HG03159 (cell line): ENCODE results near the gene OR52M1.
A peak's percentile ranks its signal among the peaks of the same experiment; 100 is the strongest.
"Not testable (repeated sequence)": the region's sequence is repeated elsewhere in the genome, so short reads cannot be mapped to it uniquely, and the experiment has no call there.

ENCODE experiments used
- ATAC-seq: cut with Tn5 transposase; IDR thresholded peaks from one replicate; pipeline ENCODE4 v1.9.1; 2021; ENCODE audit warnings: mild to moderate bottlenecking, moderate library complexity; ENCODE audit not compliant: unreplicated experiment

The OR52M1 gene, protein sequence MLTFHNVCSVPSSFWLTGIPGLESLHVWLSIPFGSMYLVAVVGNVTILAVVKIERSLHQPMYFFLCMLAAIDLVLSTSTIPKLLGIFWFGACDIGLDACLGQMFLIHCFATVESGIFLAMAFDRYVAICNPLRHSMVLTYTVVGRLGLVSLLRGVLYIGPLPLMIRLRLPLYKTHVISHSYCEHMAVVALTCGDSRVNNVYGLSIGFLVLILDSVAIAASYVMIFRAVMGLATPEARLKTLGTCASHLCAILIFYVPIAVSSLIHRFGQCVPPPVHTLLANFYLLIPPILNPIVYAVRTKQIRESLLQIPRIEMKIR

DNA sequence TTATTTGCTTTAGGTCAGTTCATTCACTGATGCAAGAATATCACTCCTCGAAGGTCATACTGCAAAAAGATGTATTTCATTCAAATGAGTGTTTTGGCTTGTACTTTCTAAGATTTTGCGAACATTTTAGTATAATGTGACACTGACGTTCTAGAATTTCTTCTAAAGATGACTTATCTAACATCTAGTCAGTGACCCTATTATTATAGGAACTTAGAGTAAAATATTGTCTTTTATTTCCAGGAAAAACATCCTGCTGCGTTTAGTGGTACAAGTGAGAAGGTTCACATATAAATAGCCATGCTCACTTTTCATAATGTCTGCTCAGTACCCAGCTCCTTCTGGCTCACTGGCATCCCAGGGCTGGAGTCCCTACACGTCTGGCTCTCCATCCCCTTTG, at the start of gene OR52M1:
TSS of gene OR52M1 (plus strand) at position 301 of the 400 bp plus-strand sequence. CDS start at position 301, 0 bp downstream.
- ATAC-seq: no peak

DNA sequence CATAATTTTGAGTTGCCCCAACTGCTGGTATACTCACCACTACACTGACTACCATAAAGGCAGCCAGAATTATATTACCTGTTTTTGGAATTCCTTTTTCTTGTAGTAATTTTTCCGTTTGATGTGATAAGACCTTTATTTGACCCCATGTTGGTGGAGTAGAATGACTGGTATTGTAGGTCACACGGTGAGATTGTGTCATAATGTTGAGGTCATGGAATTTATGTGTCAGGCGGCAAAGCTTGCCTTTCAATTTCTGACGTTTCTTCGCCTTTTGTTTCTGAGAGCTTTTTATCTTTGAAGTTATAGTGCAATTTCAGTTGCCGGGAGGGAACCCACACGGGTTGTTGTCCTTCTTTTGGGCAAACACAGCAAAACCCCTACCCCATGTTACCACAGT, 49.5 kb upstream of the OR52M1 start:
- no peak for ATAC-seq

DNA sequence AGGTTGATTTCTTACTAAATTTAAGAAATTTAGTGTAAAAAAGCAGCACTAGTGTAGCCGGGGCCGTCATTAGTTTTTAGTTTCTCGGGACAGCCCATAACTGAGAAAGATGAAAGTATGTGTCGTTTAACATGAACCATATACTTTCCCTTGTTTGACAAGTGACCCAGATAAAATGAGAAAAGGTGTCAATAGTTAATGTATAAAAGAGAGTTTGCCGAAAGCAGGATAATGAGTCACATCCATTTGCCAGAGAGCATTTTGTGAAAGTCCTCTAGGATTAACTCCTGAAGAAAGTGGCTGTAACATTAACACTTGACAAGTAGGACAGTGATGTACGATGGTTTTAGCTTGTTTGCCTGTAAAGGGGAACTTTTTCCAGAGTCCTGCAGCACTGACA, 49.0 kb upstream of the OR52M1 start:
- no peak for ATAC-seq

DNA sequence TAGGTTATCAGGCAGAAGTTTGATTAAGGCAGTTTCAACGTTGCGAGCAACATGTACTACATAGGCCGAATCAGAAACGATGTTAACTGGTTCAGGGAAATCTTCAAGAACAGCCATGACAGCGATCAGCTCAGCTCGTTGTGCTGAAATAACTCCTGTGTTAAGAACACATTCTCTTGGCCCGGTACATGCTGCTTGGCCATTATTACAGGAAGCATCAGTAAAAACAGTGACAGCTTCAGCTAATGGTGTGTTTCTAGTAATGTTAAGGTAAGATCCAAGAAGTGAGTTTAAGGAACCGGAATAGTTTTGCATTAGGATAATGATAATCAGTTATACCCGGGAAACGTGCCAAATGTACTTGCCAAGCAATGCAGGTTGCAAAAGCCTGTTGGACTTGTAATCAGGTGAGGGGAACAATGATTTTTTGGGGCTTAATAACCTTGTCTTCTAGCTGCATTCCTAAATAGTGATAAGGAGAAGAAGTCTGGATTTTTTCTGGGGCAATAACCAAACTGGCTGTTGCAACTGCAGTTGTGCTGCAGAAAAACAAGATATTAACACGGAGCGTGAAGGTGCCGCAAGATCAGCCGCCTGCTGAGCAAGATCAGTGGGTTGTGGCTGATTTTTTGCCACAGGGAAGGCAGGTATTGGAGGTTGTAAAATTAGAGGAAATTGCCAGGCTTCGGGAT, 48.3 kb upstream of the OR52M1 start:
- ATAC-seq: no peak

DNA sequence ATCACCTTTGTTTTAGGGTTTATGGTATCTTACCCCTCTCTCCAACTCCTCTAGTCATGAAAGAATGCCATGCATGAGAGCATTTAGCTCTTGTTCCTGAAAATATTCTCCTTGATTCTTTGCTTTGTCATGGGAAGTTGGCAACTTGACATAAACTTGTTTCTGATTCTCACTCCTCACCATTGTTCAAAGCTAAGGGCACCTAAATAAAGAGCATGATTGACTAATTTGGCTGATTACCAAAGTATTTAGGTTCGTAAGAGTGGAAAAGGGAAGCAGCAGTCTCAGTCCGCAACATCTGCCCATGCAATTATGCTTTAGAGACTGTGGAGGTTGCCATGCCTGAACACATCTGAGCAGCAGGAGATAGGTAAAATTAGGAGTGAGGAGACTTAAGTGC, 36.1 kb upstream of the OR52M1 start:
- ATAC-seq: no peak

DNA sequence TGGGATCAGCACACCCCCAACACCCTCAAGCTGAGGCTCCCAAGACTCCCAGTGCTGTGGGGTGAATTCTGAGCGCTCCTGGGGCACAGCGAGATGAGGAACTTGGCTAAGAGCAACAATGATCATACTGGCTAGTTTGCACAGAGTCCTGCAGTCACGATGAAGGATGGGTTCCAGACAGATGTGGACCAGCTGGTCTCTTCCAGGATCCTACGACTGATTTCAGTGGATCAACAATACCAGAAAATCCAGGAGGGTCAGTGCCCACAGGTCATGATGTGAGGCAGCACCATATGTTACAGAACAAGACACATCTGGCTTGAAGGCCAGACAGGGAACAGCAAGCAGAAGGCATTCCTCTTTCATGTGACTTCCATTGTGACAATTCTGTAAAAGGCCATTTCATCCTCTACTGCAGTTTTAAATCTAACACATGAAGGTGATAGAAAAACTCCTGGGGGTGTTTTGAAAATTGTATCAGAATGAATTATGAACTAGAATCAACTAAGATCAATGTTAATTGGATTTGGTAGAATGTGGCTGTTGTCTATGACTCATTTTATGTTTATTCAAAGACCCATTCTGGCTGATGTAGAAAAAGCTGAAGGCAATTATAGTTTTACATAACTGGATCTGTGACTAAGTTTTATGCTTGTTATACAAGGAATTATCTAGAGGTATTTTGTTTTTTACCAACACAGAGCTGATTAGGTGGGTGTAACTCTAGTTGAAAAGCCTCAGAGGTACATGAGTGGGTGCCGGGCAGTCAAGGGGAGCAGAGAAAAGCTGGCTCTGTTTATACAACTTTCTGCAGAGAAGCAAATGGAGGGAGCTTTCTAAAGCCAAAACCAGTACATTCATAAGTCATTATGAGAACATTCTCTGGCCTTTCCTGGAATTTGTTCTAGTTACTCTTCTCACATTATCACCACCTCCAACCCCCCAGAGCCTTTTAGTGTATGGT, 33.4 kb upstream of the OR52M1 start:
- ATAC-seq: no peak

DNA sequence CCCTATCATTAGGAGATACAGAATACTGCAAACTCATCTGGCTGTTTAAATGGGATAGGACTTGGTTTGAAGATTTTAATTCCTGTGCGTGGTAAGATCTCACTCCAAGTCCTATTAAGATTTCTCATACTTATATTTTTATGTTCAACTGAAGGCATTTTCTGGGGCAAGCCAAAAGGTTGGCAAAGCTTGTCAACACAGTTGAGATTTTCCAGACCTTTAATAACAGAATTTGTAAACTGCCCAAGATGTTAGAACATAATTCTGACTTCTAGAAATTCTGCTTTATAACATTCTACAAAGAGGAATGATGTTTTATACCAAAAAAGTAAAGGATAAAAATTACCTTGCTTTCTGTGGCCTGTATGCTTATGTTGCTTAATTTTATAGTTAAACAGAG, 30.8 kb upstream of the OR52M1 start:
- no peak for ATAC-seq

DNA sequence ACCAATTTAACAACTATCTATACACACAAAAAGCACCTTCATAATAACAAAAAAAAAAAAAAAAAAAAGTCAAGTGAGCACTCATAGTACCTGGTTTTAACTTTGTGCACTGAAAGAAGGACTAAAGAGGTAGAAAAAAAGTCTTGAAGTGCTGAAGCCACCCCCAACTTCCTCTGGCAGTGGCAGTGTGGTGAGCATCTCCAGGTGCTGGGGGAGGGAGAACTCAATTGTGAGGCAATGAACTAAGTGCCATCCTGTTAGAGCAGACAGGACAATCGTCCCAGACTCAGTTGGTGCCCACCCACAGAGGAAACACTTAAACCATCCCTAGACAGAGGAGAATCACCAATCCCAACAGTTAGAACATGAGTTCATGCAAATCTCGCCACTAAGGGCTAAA, 22.7 kb upstream of the OR52M1 start:
- no peak for ATAC-seq

DNA sequence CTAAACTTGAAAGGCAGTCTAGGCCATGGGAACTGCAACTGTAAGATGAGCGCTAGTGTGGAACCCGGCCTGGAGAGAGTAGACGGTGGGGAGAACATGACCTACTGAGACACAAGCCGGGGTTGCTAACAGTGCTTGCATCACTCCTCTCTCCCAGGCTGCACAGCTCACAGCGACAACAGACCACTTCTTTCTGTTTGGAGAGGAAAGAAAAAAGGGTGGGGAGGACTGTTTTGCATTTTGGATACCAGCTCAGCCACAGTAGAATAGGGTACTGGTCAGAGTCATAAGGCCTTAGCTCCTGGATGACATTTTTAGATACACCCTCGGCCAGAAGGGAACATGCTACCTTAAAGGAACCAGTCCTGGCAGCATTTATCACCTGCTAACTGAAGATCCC, 22.2 kb upstream of the OR52M1 start:
- no peak for ATAC-seq

DNA sequence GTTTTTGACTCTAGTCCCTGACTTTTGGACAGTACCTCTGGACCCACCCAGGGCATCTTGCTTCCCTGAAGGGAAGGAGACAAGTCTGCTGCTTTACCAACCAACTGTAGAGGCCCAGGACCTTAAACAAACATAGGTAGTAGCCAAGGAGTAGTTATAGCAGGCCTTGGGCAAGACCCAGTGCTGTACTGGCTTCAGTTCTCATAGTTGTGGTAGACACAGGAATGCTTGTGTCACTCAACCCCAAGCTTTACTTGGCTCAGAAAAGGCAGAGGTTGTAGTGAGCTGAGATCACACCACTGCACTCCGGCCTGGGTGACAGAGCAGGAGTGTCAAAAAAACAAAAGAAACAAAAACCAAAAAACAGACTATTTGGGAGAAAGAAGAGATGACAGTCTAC, 21.3 kb upstream of the OR52M1 start:
- no peak for ATAC-seq

DNA sequence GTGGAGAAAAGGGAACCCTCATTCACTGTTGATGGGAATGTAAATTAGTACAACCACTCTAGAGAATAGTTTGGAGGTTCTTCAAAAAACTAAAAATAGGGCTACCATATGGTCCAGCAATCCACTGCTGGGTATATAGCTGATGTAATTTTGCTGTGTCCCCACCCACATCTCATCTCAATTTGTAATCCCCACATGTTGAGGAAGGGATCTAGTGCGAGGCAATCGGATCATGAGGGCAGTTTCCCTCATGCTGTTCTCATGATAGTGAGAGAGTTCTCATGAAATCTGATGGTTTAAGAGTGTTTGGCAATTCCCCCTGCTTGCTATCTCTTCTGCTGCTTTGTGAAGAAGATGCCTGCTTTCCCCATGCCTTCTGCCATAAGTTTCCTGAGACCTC, 17.1 kb upstream of the OR52M1 start:
- no peak for ATAC-seq

DNA sequence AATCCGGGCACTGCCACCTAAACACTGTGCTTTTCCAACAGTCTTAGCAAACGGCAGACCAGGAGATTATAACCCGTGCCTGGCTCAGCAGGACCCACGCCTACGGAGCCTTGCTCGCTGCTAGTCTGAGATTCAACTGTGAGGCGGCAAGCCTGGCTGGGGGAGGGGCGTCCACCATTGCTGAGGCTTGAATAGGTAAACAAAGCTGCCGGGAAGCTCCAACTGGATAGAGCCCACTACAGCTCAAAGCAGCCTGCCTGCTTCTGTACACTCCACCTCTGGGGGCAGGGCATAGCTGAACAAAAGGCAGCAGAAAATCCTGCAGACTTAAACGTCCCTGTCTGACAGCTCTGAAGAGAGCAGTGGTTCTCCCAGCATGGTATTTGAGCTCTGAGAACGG, 13.3 kb upstream of the OR52M1 start:
- ATAC-seq: not testable (repeated sequence)

DNA sequence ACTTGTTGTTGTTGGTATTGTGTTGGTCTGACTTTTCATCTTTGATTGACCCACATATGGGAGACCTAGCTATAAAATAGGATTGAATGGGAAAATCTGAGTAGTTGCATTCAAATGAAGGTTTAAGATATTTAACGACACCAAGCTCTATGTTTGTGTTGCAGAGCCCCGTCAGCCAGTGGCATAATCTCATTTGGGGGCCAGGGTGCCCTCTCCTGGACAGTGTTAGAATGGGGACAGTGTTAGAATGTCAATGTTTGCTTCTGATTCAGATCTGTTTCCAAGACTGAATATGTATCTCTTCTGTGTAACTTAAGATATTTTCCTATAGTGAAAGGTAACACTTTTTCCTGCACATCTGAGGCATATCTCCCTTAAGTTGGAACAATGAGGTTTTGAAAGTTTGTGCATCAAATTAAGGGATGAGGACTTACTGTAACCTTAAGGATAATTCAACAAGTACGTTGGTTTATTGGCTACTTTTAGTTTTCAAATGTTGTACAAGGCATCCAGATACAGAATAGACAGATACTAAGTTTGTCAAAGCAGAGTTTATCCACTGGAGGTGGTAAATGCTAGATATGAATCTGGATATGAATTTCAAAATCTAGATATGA, 5.3 kb upstream of the OR52M1 start:
- ATAC-seq: peak; percentile 78

DNA sequence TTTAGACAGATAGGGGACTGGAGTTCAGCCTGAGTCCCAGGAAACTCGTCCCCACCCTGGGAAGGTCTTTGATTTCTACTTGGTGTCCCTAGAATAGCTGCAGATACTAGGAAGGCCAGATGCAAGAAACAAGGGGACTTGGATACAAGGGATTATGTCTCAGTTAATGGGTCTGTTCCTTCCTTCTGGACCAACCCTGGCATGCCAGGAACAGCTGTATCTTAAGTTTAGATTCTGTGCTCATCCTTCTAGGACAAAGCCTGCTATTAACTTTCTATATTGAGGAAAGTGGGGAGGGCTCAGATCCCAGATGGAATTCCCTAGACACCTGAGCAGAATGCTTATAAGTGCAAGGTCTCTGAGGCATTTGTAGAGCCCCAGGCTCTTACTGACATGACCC, 3.9 kb upstream of the OR52M1 start:
- no peak for ATAC-seq

DNA sequence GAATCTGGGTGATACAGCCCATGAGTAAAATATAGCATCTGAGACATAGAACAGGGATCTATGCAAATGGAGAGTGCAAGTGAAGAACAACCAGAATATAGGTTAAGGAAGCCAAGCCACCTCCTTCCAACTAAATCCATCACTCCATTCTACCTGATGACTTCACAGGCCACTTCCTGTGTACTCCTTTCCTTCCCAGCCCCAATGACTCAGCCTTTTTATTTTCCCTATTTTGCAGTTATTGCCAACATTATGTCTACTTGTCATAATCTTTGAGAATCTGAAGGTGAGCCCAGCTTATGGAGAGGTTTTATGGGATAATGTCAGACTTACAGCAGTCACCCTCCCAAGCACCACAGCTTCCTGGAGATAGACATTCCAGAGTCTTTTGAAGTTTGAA, 1.4 kb upstream of the OR52M1 start:
- ATAC-seq: no peak

DNA sequence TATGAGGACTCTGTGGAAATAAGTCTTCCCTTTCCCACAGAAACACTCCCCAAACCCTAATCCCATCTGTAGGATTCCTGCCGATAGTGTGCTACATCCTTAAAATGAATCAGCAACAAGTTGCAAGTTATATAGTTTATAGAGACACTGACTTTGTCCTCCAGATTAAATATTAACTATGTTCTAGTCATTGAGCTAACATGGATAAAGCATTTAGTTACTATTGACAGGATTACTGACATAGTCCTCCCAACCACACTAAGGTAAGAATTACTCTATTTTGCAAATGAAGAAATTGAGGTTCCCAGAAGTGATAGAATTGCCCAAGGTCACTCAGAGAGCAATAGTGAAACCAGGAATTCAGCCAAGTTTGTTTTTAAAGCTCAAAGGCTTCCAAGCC, 1.9 kb downstream of the OR52M1 start:
- no peak for ATAC-seq

DNA sequence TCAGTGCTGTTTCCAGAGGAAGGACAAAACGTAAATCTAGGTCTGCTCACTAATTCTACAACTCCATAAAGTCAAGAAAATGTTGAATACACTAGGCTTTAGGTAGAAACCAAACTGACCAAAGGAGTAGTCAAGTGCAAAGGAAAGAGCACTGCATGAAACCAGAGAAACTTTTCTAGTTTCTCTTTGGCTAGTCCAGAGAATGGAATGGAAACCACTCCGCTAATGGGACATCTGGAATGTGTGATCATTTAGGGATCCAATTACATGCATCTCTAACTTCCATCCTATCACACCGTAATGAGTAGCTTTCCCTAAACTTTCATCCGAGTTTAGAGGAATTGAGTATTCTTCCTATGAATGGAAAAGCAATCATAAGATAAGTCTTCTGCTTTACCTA, 2.4 kb downstream of the OR52M1 start:
- no peak for ATAC-seq

DNA sequence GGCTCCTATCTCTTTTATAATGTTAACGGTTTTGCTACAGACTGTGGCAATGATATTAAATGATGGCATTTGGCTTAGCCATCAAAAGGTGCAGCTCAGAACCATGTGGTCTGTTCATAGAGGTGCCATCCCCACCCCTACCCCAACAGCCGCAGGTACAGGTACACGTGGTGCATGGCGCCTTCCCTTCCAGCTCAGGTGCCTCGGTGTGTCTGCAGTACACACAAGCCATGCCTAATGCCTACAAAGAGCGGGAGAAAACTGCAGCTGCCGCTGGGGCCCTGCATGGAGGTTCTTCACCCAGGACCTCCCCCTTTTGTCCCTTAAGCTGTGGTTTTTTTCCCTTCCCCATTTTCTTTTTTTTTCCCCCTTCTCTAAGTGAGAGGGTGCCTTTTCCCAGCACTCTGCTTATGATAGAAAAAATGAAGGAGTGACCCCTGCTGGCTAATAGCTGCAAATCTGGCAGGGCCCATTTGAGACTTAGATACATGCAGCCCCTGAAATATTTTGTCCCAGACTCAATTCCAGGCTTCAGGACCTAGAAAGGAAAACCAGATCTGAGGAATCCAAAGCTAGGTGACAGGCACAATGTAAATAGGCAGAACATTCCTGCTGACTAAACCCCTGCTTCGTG, 6.5 kb downstream of the OR52M1 start:
- no peak for ATAC-seq

DNA sequence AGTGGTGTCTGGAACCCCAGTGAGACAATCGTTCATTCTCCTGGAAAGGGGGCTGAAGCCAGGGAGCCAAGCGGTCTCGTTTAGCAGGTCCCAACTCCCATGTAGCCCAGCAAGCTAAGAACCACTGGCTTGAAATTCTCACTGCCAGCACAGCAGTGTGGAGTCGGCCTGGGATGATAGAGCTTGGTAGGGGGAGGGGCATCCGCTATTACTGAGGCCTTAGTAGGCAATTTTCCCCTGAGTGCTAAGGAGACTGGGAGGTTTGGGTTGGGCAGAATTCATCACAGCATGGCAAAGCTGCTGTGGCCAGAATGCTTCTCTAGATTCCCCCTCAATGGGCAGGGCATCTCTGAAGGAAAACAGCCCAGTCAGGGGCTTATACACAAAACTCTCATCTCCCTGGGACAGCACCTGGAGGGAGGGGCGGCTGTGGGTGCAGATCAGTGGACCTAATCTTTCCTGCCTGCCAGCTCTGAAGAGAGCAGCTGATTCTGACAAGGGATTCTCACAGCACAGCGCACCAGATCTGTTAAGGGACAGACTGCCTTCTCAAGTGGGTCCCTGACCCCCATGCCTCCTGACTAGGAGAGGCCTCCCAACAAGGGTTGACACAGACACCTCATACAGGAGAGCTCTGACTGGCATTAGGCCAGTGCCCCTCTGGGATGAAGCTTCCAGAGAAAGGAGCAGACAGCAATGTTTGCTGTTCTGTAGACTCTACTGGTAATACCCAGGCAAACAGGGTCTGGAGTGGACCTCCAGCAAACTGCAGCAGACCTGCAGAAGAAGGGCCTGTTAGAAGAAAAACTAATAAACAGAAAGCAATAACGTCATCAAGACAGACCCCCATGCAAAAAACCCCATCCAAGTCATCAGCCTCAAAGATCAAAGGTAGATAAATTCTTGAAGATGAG, 14.8 kb downstream of the OR52M1 start:
- no peak for ATAC-seq

DNA sequence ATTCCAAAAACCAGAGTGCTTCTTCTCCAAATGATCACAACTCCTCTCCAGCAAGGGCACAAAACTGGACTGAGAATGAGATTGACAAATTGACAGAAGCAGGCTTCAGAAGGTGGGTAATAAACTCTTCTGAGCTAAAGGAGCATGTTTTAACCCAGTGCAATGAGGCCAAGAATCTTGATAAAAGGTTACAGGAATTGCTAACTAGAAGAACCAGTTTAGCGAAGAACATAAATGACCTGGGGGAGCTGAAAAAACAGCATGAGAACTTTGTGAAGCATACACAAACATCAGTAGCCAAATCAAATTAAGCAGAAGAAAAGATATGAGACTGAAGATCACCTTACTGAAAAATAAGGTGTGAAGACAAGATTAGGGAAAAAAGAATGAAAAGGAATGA, 15.5 kb downstream of the OR52M1 start:
- ATAC-seq: no peak
